Ecto neural progenitor cell (in vitro differentiated cells): ENCODE results near the gene PPP1R14B.
"Not testable (repeated sequence)": the region's sequence is repeated elsewhere in the genome, so short reads cannot be mapped to it uniquely, and the experiment has no call there.

Experiments
- DNase-seq: peaks from one replicate; pipeline ENCODE4 v3.0.0-alpha.2; 2018; ENCODE audit warnings: low spot score

Gene PPP1R14B

DNA sequence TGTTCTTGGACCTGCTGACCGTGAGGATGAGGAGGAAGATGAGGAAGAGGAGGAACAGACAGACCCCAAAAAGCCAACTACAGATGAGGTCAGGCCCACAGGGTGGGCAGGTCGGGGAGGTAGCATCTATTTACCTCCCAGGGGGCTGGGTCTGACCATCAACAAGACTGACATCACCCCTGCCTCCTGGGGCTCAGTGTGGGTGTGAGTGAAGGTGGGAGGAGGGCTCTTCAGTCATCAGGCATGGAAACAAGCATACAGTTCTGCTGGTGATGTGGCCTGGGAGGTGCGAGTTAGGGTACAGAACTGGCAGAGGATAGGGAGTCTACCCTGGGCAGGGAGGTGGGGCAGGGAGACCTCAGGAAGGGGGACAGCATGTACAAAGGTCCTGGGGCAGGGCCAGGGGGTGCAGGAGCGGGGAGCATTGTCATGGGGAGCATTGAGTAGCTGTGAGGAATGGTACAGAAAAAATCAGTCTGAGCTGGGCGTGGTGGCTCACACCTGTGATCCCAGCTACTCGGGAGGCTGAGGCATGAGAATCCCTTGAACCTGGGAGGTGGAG is 13.5 kb upstream of the PPP1R14B start:
- DNase-seq: no peak

DNA sequence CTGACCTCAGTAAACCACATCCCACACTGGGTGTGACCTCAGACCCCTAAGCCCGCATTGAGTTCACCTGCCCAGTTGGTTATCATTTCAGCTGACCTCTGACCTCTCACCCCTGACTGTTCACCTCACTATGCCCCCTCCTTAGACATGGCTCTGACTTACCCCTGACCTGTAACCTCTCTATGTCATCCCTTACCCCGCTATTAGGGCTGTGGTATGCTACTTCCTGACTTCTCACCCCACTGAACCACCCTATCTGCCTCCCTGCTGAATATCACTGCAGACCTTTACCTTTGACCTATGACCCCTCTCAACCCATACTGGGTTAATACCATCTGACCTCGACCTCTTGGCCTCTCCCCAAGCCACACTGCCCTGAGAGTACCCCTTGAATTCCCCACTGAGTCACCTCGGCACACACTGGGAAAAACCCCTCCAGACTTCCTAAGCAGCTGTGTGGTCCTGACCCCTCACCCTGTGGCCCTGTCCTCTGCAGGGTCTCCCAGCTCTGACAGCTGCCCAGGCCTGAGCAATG is 12.9 kb upstream of the PPP1R14B start:
- DNase-seq: no peak

DNA sequence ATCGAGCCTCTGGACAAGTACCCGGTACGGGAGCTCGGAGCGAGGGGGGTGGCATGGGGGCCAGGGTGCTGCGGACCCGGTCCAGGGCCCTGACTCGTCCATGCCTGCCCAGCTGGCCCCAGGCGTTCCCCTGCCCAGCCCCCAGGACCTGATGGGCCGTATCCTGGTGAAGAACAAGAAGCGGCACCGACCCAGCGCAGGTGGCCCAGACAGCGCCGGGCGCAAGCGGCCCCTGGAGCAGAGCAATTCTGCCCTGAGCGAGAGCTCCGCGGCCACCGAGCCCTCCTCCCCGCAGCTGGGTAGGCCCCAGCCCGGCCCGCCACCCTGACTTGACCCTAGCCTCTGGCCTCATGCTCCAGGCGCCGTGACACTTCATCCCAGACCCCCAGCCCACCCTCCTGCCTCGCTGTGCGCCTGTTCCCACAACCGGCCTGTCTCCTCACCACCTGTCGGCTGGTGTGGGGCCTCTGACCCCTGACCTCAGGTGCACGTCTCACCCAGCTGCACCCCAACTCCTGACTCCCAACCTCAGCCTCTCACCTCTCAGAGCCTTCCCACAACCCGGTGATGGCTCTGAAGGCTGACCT is 12.3 kb upstream of the PPP1R14B start:
- no peak for DNase-seq

DNA sequence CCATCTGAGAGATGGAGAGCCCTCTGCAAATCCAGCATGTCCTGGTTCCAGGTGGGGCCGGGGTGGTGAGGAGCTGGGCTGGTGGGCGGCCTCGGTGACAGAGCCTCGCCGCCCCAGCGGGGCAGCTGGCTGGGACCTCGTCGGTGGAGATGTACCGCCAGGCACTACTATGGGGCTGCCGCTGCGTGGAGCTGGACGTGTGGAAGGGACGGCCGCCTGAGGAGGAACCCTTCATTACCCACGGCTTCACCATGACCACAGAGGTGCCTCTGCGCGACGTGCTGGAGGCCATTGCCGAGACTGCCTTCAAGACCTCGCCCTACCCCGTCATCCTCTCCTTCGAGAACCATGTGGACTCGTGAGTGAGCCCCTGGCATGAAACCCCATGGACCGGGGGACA is 11.6 kb upstream of the PPP1R14B start:
- no peak for DNase-seq

DNA sequence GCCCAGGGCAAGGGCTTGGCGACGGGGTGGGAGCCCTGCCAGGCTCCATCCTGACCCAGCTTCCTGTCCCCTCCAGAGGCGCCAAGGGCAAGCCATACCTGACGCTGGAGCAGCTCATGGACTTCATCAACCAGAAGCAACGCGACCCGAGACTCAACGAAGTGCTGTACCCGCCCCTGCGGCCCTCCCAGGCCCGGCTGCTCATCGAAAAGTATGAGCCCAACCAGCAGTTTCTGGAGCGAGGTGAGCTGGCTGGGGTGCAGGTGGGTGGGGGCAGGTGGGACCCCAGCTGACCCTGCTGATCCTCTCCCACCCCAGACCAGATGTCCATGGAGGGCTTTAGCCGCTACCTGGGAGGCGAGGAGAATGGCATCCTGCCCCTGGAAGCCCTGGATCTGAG is 9.6 kb upstream of the PPP1R14B start:
- no peak for DNase-seq

DNA sequence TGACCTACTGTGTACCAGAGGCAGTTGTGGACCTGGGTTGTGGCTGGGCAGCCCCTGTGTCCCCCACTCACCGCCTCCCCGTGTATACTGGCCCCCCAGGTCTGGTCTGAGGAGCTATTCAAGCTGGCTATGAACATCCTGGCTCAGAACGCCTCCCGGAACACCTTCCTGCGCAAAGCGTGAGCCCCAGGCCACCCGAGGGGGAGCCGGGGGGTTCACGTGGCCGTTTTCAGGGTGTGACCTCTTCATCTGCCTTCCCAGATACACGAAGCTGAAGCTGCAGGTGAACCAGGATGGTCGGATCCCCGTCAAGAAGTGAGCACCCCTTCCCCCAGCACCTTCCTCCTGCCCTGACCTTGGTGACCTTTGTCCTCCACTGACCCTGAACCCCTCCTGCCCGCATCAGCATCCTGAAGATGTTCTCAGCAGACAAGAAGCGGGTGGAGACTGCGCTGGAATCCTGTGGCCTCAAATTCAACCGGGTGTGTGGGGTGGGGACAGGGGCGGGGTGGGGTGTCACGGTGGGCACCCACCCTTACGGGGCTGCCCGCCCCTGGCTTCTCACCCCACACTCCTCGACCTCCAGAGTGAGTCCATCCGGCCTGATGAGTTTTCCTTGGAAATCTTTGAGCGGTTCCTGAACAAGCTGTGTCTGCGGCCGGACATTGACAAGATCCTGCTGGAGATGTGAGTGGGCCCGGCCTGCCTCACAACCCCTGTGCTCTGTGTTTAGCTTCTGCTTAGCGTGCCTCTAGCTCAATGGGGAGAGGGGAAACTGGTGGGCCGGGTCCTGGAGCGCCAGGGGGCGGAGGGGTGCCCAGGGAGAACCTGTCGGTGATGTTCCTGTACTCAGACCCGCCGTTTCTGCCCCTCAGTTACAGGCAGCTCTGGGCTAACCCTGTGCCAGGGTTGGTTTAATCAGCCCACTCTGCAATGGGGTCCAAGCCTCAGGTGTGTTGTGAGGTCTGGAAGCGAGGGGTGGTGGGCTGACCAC is 8.7 kb upstream of the PPP1R14B start:
- DNase-seq: no peak

DNA sequence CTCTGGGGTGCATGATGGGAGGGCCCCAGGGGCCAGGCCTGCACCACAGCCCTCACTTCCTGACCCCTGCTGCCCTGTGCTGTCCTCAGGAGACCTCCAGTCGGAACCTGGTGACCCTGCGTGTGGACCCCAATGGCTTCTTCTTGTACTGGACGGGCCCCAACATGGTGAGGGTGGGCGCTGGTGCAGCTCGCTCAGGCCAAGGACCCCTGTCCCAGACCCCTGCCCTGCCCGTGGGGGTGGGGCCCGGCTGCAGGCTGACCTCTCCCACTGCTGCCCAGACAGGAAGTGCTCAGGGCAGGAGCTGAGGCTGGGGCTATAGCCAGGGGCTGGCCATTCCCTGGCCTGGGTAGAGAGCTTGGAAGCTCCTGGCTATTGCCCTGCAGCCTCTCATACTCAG is 7.6 kb upstream of the PPP1R14B start:
- no peak for DNase-seq

DNA sequence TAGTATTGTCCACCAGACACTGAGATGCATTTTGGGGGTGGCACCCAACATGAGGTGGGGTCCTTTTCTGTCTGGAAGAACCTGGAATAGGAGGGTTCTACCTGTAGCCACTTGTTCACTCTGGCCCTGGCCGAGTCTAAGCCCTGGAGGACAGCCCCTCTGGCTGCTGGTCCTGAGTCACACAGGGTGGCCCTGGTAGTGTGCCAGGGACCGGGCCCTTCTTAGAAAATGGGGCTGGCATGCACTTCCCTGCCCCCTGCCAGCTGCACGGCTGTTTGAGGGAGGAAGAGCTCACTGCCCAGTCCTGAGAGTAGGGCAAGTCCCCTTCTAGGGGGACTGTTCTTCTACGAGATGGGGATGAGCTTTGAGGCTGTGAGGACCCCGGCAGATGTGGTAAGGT is 6.7 kb upstream of the PPP1R14B start:
- no peak for DNase-seq

DNA sequence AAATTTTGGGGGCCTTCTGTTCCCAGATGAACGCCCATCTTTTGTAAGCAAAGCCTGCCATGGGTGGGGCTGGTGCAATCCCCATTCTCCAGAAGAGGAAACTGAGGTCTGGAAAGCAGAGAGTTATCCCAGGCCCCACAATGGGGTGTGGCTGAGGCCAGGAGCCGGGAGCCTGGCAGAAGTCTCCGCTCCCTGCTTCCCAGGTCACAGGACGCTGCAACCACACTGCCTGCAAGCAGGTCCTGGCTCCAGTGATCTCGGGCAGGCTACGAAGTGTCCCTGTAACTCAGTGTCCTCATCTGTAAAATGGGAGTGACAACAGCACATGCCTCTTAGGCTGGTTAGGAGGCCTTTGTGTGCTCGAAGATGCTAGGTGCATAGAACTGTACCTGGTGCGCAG is 6.3 kb upstream of the PPP1R14B start:
- DNase-seq: no peak

DNA sequence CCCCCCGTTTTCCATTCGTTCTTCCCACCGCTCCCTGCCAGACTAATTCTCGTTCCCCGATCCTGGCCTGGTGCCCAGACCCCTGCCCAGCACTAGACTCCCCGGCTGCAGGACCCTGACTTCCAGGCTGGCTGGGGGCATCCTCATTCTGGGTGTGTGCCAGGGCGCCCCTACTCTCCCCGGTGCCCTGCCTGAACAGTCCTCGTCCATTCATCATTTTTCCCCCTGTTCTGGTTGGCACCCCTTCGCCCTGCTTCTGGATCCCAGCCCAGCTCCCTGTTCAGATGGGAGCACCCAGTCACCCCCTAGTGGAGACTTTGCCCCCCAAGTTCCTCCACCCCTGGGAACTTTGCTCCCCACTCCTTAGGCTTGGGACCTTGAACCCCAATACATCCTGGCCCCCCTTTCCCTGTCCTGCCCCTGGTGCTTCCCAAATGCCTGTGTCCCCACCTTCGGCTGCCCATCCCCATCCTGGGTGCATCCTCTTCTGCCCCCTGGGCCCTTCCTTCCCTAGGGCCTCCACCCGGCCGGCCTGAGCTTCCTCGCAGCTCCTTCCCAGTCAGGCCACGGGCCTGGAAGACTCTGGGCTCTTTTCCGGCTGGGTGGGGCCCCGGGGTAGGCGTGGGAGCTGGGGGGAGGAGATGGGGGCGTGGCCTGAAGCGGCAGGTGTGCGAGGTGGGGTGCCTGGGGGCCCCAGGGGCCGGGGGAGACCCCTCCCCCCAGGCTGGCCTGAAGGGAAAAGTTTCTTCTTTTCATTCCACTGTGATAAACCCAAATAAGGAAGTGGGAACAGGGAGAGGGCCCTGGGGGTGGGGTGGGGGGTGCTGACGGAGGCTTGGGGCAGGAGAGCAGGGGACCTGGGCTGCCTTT is 5.5 kb upstream of the PPP1R14B start:
- no peak for DNase-seq

DNA sequence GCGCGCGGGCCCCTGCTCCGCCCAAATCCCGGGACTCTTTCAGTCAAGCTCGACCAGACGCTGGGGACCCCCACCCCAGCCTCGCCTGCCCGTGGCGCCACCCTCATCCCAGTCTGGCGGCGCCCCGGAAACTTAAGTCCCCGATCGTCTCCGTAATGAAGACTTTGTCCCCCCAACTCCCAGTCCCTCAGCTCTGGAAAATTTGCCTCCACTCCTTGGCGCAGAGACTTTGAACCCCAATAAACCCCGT is 4.9 kb upstream of the PPP1R14B start:
- DNase-seq: no peak

DNA sequence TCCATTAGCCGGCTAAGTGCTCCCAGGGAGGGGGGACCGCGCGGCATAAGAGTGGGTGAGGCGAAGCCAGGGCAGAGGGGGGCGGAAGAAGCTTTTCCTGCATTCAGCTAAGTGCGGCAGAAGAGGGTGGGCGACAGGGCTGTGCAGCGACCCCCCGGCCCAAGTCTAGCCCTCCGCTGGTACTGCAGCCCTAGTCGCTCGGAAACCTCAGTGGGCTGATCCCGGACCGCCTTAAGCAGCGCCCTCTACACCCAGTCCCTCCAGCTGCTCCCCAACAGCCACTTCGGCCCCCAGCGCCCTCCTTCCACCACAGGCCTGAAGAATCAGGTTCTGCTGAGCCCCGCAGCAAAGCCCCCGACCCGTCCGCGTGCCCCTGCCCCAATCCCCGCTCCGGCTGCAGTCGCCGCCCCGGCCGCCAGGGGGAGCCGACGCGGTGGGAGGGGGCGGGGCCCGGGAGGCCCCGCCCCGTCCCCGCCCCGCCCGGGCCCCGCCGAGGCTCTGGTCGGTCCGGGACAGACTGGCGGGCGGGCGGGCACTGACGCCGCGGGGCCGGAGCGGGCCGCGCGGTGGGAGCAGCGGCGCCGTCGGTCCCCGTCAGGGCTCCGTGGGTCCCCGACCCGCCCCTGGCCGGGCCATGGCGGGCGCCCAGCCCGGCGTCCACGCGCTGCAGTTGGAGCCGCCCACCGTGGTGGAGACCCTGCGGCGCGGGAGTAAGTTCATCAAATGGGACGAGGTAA is 4.4 kb upstream of the PPP1R14B start, which contains the start of gene PLCB3:
PLCB3 (plus strand) TSS at position 515 of the 737 bp plus-strand sequence; CDS start at position 635, 120 bp downstream.
- DNase-seq: peak; percentile 88

DNA sequence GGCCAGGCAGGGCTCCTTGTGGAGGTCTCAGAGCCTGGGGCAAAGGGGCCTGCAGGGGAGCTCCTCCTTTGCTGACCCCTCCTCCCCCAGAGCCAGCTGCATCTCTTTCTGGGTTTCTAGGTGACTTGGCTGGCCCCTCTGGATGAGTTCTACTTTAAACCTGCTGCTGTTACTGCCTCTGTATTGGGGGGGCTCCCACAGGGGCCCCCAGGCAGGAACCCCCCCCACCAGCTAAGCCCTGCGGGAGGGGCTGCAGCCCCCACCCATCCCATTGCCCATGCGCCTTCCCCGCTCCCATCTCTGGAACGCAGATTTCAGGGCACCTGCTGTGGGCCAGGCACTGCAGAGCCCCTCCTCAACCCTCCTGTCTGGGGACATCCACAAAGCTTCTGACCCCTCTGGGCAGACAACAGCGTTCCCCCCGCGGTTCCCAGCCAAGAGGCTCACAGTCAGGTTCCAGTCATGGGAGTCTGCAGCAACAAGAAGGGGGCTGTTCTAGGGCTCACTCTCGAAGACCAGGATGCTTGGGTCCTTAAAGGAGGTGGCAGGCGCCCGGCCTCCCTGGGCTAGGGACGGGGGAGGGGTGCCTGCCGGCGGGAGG is 3.8 kb upstream of the PPP1R14B start:
- no peak for DNase-seq

DNA sequence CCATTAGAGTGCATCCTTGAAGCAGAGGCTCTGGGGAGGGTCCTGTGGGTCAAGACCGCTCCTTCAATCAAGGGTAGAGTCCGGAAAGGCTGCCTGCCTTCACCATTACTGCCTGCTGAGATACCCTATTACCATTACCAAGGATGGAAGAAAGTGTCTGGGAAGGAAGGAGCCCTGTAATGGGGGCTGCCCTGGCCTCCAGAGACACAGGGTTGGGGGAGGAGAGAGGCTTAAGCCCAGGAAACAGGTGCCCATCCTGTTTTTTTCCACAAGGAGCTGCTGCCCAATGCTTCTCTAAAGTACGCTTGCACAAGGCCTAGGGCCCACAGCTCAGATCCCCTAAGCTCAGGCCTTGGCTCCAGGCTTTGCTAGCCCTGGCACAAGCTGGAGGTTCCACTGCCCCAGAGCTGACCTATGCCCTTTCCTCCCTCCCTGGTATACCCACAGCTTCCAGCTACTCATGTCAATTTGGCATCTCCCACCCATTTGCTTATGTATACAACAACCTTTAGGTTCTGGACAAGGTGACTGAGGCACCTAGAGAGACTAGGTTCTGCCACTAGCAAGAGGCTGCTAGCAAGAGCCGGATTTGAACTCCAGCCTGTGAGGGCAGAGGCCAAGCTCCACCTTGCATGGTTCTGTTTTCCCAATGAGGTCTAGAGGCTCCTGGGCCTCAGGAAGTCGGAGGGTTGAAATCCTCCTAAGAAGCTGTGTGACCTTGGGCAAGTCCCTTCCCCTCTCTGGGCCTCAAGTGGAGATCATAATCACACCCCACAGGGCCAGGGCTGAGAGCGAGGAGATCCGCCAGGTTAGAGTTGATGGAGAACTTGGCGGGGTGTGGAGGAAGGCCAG is 3.0 kb upstream of the PPP1R14B start:
- no peak for DNase-seq

DNA sequence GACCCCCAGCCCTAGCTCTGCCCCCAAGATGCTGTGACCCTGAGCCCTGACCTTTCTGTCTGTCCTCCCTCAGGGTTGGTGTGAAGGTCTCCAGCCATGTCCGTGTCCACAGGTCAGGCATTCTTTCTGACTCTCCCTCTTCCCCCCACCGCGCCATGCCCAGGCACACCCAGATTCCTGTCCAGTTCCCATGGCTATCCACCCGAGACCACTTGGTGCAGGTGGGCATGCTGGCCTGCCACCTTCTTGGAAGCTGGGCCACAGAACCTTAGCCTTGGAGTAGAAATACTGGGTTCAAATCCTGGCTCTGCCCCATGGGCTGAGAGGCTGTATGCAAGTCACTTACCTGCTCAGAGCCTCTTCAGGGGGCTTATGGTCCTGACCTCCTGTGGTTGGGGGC is 2.3 kb upstream of the PPP1R14B start:
- no peak for DNase-seq

DNA sequence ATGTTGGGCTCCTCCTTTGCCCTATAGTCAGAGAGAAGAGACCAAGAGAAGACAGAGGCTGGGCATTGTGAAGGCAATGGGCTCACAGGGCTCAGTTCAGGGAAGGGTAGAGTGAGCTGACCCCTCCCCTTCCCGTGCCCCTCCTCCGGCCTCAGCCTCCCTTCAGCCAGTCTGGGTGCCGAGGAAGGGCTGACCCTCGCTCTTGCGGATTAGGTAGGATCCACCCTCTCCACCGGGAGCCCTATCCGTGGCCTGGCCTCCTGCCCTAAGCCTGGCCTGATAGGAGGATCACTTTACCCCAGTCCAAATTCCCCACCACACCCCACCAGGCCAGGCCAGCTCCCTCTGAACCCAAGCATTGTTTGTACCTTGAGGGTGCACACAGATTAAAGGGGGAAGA is 1.8 kb upstream of the PPP1R14B start:
- DNase-seq: no peak

DNA sequence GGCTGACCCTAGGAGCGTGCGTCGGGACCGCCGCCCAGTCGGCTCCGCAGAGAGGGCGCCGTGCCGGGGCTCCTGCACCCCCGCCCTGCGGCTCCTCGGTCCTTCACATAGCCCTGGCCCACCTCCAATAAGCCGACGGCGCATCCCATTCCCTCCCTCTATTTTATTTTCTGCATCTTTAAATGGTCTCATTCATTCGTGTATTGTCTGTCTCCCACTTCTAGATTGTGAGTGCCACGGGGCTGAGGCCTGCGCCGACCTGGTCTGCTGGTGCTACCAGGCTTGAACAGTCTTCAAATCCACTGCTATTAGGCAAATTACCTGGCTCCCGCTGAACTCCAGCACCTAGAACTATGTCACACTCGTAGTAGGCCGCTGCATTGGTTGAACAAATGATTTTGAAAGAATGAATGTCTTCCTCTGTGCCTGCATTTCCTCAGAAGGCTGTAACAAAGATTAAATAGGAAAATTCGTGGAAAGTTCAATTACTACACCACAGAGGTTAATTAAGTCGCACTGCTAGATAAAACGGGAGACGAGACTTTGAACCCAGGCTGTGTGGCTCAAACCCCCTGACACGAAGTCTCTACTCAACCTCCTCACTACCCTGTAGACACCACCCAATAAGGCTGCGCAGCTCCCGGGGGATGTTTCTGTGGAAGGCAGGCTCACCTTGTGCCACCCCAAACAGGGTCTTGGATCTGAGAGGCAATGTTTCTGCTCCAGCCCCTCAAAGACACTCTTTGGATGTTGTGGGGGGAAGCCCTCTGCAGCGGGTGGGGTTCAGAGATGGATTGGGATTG is 1.2 kb upstream of the PPP1R14B start:
- no peak for DNase-seq

DNA sequence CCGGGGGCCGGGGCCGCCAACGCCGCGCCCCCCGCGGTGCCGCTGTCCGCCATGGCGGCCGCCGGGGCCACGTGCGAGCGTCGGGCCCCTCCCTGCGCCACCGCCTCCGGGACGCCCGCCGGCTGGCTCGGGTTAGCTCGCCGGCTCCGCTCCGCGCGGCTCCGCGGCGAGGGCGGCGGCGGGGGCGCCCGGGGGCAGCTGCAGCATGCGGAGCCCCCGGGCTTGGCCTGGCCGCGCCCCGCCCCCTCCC is 197 bp downstream of the PPP1R14B start:
- DNase-seq: not testable (repeated sequence)

DNA sequence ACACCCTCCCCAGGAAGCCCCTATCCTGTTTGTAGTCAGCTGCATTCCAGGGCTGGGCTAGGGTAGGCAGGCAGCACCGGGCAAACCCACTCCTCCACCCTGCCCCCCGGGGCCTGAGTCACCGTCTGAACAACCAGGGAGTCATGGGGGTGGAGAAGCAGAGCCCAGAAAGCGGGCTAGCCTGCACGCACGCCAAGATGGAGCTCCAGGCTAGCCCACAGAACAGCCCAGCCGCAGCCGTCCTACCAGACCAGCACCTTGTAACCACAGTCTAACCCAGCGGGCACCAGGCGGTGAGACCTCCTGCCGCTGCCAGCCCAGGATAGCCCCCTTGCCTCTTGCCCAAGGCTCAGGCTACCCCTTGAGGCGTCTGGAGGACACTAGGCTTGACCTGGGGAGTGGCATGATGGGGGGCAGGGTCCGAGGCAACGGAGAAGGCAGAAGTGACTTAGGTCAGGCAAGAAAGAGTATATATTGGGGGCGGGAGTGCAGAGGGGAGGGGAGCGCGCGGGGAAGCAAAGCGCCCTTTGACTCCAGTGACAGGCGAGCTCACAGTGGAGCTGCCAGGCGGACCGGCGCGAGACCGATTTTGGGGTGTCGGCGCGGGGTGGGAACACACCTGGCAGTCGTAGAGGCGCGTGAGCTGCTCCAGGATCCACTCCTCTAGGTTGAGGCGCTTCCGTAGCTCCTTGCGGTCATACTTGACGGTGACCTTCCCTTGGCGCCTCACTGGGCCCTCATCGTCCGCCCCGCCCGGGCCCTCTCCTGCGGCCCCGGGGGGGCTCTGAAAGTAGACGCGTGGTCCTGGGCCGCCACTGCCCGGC is 734 bp downstream of the PPP1R14B start:
- DNase-seq: no peak
